H1 (cell line): Measurements from ENCODE around the gene GRIK1.

ENCODE experiments used
- BRCA1 ChIP-seq: IDR thresholded peaks from 2 replicates; pipeline ENCODE4 v1.6.1; 2012; ENCODE audit warnings: low read depth, low read length, improper control_type of control experiment
- CEBPB ChIP-seq: IDR thresholded peaks from 2 replicates; pipeline ENCODE4 v1.6.1; 2012; ENCODE audit warnings: low read depth, low read length
- CTCF ChIP-seq, 3 experiments: IDR thresholded peaks; 1 replicate in 2 of 3; 2 replicates in 1 of 3; pipeline versions ENCODE4 v1.5.1 to v1.6.1; 2011; ENCODE audit warnings: low read length in 3 of 3, mild to moderate bottlenecking in 3 of 3, inconsistent platforms in 2 of 3, low read depth in 1 of 3, moderate library complexity in 1 of 3; ENCODE audit not compliant: insufficient read depth in 1 of 3; ENCODE audit errors: control extremely low read depth in 1 of 3
- EP300 ChIP-seq, 2 experiments: IDR thresholded peaks; 1 replicate in 1 of 2; 2 replicates in 1 of 2; pipeline ENCODE4 v1.6.1; 2011 to 2012; ENCODE audit warnings: low read depth in 2 of 2, low read length in 2 of 2, mild to moderate bottlenecking in 2 of 2, borderline replicate concordance in 1 of 2, inconsistent platforms in 1 of 2, moderate library complexity in 1 of 2
- FOSL1 ChIP-seq: IDR thresholded peaks from 2 replicates; pipeline ENCODE4 v1.6.1; 2011; ENCODE audit warnings: mild to moderate bottlenecking, low read depth, low read length, moderate library complexity; ENCODE audit not compliant: insufficient read depth
- HDAC6 ChIP-seq: IDR thresholded peaks from one replicate; pipeline ENCODE4 v1.7.1; 2012; ENCODE audit warnings: low read depth, mild to moderate bottlenecking, inconsistent platforms, low read length, moderate library complexity
- JUND ChIP-seq: IDR thresholded peaks from 2 replicates; pipeline ENCODE4 v1.6.1; 2011; ENCODE audit warnings: mild to moderate bottlenecking, improper control_type of control experiment, low read length
- MAFK ChIP-seq: IDR thresholded peaks from 2 replicates; pipeline ENCODE4 v1.6.1; 2012; ENCODE audit warnings: low read depth, mild to moderate bottlenecking, improper control_type of control experiment, low read length
- POLR2A ChIP-seq, 2 experiments: IDR thresholded peaks; 1 replicate in 1 of 2; 2 replicates in 1 of 2; pipeline ENCODE4 v1.6.1; 2011; ENCODE audit warnings: low read depth in 2 of 2, low read length in 2 of 2, mild to moderate bottlenecking in 2 of 2; ENCODE audit errors: control extremely low read depth in 1 of 2
- POLR2AphosphoS5 ChIP-seq: IDR thresholded peaks from 2 replicates; pipeline ENCODE4 v1.6.1; 2011; ENCODE audit warnings: low read depth, low read length
- TEAD4 ChIP-seq: IDR thresholded peaks from 2 replicates; pipeline ENCODE4 v1.6.1; 2012; ENCODE audit warnings: low read depth, low read length, inconsistent platforms, mixed read lengths
- TF ChIP-seq, protein P1 (sequence below): IDR thresholded peaks from 2 replicates; pipeline ENCODE4 v1.6.1; 2012; ENCODE audit warnings: inconsistent platforms
- TF ChIP-seq, protein P2 (sequence below): IDR thresholded peaks from 2 replicates; pipeline ENCODE4 v1.6.1; 2011; ENCODE audit warnings: low read length, improper control_type of control experiment
- TF ChIP-seq, protein P3 (sequence below): IDR thresholded peaks from 2 replicates; pipeline ENCODE4 v1.6.1; 2011; ENCODE audit warnings: low read depth, mild to moderate bottlenecking, low read length; ENCODE audit not compliant: insufficient read depth

- TF ChIP-seq POLR2AphosphoS5 (no peak), CTCF (IDR thresholded peaks at IDR 0.05; ENCODE audit: control extremely low read depth in 1 of 3, insufficient read depth in 1 of 3, low read depth in 1 of 3, low read length in 3 of 3) (no peak), POLR2A (IDR thresholded peaks at IDR 0.05; ENCODE audit: control extremely low read depth in 1 of 2, low read depth in 2 of 2, low read length in 2 of 2) (no peak), JUND (no peak), FOSL1 (no peak), MAFK (no peak), CEBPB (no peak), TEAD4 (no peak), EP300 (IDR thresholded peaks at IDR 0.05; ENCODE audit: borderline replicate concordance in 1 of 2, low read depth in 2 of 2, low read length in 2 of 2) (no peak), BRCA1 (no peak), HDAC6 (no peak)
- TF ChIP-seq, protein P1, sequence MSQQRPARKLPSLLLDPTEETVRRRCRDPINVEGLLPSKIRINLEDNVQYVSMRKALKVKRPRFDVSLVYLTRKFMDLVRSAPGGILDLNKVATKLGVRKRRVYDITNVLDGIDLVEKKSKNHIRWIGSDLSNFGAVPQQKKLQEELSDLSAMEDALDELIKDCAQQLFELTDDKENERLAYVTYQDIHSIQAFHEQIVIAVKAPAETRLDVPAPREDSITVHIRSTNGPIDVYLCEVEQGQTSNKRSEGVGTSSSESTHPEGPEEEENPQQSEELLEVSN: no peak
- TF ChIP-seq, protein P2, sequence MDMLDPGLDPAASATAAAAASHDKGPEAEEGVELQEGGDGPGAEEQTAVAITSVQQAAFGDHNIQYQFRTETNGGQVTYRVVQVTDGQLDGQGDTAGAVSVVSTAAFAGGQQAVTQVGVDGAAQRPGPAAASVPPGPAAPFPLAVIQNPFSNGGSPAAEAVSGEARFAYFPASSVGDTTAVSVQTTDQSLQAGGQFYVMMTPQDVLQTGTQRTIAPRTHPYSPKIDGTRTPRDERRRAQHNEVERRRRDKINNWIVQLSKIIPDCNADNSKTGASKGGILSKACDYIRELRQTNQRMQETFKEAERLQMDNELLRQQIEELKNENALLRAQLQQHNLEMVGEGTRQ: no peak
- TF ChIP-seq, protein P3, sequence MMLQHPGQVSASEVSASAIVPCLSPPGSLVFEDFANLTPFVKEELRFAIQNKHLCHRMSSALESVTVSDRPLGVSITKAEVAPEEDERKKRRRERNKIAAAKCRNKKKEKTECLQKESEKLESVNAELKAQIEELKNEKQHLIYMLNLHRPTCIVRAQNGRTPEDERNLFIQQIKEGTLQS: no peak
Measured at GRCh38 chr21:29490016-29490415, 449.8 kb downstream of the GRIK1 start.
